ENCODE data around the gene COL23A1.

GRCh38 chr5:178454821-178455479 lies 135.2 kb downstream of the COL23A1 start:
- TF ChIP-seq, protein P1, sequence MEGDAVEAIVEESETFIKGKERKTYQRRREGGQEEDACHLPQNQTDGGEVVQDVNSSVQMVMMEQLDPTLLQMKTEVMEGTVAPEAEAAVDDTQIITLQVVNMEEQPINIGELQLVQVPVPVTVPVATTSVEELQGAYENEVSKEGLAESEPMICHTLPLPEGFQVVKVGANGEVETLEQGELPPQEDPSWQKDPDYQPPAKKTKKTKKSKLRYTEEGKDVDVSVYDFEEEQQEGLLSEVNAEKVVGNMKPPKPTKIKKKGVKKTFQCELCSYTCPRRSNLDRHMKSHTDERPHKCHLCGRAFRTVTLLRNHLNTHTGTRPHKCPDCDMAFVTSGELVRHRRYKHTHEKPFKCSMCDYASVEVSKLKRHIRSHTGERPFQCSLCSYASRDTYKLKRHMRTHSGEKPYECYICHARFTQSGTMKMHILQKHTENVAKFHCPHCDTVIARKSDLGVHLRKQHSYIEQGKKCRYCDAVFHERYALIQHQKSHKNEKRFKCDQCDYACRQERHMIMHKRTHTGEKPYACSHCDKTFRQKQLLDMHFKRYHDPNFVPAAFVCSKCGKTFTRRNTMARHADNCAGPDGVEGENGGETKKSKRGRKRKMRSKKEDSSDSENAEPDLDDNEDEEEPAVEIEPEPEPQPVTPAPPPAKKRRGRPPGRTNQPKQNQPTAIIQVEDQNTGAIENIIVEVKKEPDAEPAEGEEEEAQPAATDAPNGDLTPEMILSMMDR (conservative IDR thresholded peaks at IDR 0.05; ENCODE audit: low read depth, low read length), result no peak
- no peak for TF ChIP-seq EZH2 (IDR thresholded peaks at IDR 0.05; ENCODE audit: borderline replicate concordance, low read depth, low read length, poor library complexity, severe bottlenecking)
